A673 (cell line): Measurements from ENCODE around the gene DUS2. TPM values are rescaled to one million over a fixed set of nuclear protein-coding genes. Genes with fewer than 3 reads are reported as not detected.
"Not testable (repeated sequence)": the region's sequence is repeated elsewhere in the genome, so short reads cannot be mapped to it uniquely, and the experiment has no call there.

Source experiments
- BruUV-seq: library from RNA; stranded (reverse); fragments of 400-500 nt; replicated peaks from 2 replicates; lab custom pipeline; 2021; lab: Mats Ljungman, UMichigan
- CTCF ChIA-PET: fragments of 300-600 bp; sonication (Branson Sonifier 250); formaldehyde crosslinking; loops from one replicate; lab custom pipeline; 2022; ENCODE audit warnings: antibody characterized with exemption; lab: Charles Lee
- POLR2A ChIA-PET: fragments of 300-600 bp; sonication (Branson Sonifier 250); formaldehyde crosslinking; loops from one replicate; lab custom pipeline; 2022; ENCODE audit warnings: antibody characterized with exemption; ENCODE audit not compliant: low non-redundant PET; lab: Charles Lee
- DNase-seq: peaks from one replicate; pipeline ENCODE4 v3.0.0-alpha.2; 2015; ENCODE audit warnings: low spot score
- H3K27ac ChIP-seq: fragments of 200-600 bp; sonication (generic); 2 replicates; pipeline ENCODE4 v1.5.1; 2016; ENCODE audit warnings: mixed run types, low read depth, mild to moderate bottlenecking, mixed read lengths, antibody characterized with exemption, low read length; ENCODE audit not compliant: poor library complexity, severe bottlenecking
- H3K27me3 ChIP-seq: fragments of 200-600 bp; sonication (generic); replicated peaks from 2 replicates; pipeline ENCODE4 v1.6.1; 2017; ENCODE audit warnings: mixed run types, low read depth, mild to moderate bottlenecking, mixed read lengths, antibody characterized with exemption, low read length; ENCODE audit not compliant: insufficient read depth, poor library complexity
- H3K36me3 ChIP-seq: fragments of 200-600 bp; sonication (generic); 2 replicates; pipeline ENCODE4 v1.6.1; 2016; ENCODE audit warnings: mixed run types, mild to moderate bottlenecking, mixed read lengths, antibody characterized with exemption, low read length; ENCODE audit not compliant: insufficient read depth, poor library complexity, severe bottlenecking
- H3K4me1 ChIP-seq: fragments of 200-600 bp; sonication (generic); 2 replicates; pipeline ENCODE4 v1.6.1; 2017; ENCODE audit warnings: mixed run types, mild to moderate bottlenecking, mixed read lengths, antibody characterized with exemption, low read length; ENCODE audit not compliant: insufficient read depth, poor library complexity, severe bottlenecking
- H3K4me3 ChIP-seq: fragments of 200-600 bp; sonication (generic); 2 replicates; pipeline ENCODE4 v1.5.1; 2016; ENCODE audit warnings: low read depth, mixed run types, mild to moderate bottlenecking, mixed read lengths, low read length; ENCODE audit not compliant: poor library complexity, severe bottlenecking
- H3K9me3 ChIP-seq: fragments of 200-600 bp; sonication (generic); 2 replicates; pipeline ENCODE4 v1.6.1; 2016; ENCODE audit warnings: mixed run types, low read depth, mild to moderate bottlenecking, mixed read lengths, antibody characterized with exemption, low read length; ENCODE audit not compliant: poor library complexity, severe bottlenecking
- CTCF ChIP-seq: fragments of 300-800, 200-600 bp; sonication (generic); conservative IDR thresholded peaks from 2 replicates; pipeline ENCODE4 v1.5.1; 2017; ENCODE audit warnings: low read depth, mild to moderate bottlenecking, antibody characterized with exemption, low read length, moderate library complexity, mixed read lengths
- EZH2 ChIP-seq: fragments of 200-600 bp; sonication (generic); IDR thresholded peaks from 2 replicates; pipeline ENCODE4 v1.6.1; 2017; ENCODE audit warnings: borderline replicate concordance, low read depth, mild to moderate bottlenecking, mixed read lengths, antibody characterized with exemption, low read length; ENCODE audit not compliant: poor library complexity, severe bottlenecking
- intact Hi-C: fragments of 100-400 bp; cut with micrococcal nuclease; formaldehyde crosslinking; loops from one replicate; pipeline ENCODE4 v1.10.0; 2022; ENCODE audit not compliant: unreplicated experiment
- total RNA-seq: library from RNA; stranded (reverse); gene quantifications from 2 replicates; pipeline ENCODE4 v1.2.3, GENCODE V29; 2021

The DUS2 gene
- total RNA-seq, 1 experiment from 2014 or later, result 19.7 TPM

GRCh38 chr16:68090533-68090932 lies 67.4 kb downstream of the DUS2 start:
- intact Hi-C loops, result loop anchor here (5.0 to 10.0 kb wide), 2 partner anchors 137 to 234 kb away; no protein-coding TSS in a partner anchor

GRCh38 chr16:68091380-68092261 lies 68.5 kb downstream of the DUS2 start:
- POLR2A ChIA-PET, result interaction anchor here (0.6 kb wide), 1 partner anchor 40 kb away, joined by 4 read pairs; no protein-coding TSS in a partner anchor
- Histone ChIP-seq H3K27ac (peak overlapping the region; percentile 27), H3K27me3 (no peaks in the 10 kb centered on the region), H3K4me1 (peaks cover 29% of the 10 kb centered on the region), H3K4me3 (no peak overlapping the region), H3K36me3 (no peaks in the 10 kb centered on the region), H3K9me3 (no peaks in the 10 kb centered on the region)
- no TSS peak for BruUV-seq
- no peak for DNase-seq
- TF ChIP-seq CTCF, result no peak
- TF ChIP-seq EZH2, result no peak
- CTCF ChIA-PET, result no interaction called here
- intact Hi-C loops, result loop anchor here (5.0 to 10.0 kb wide), 2 partner anchors 136 to 233 kb away; no protein-coding TSS in a partner anchor

More at GRCh38 chr16:68090533-68090932, 67.4 kb downstream of the DUS2 start:
- no peaks in the 10 kb centered on the region for H3K36me3 ChIP-seq
- ChIA-PET CTCF (no interaction called here), POLR2A (no interaction called here)
- TF ChIP-seq EZH2 (no peak), CTCF (no peak)
- no peak overlapping the region for H3K27ac ChIP-seq
- no peaks in the 10 kb centered on the region for H3K9me3 ChIP-seq
- no peaks in the 10 kb centered on the region for H3K27me3 ChIP-seq
- no peak overlapping the region for H3K4me3 ChIP-seq
- H3K4me1 ChIP-seq, result peaks cover 29% of the 10 kb centered on the region
- BruUV-seq, result no TSS peak
- no peak for DNase-seq

- CTCF ChIA-PET, DNase-seq, H3K4me3 ChIP-seq, H3K9me3 ChIP-seq, H3K27me3 ChIP-seq, H3K36me3 ChIP-seq, BruUV-seq, H3K27ac ChIP-seq: not testable (repeated sequence)
- peaks cover 29% of the 10 kb centered on the region for H3K4me1 ChIP-seq
- POLR2A ChIA-PET, result interaction anchor here (0.6 kb wide), 1 partner anchor 41 kb away, joined by 4 read pairs; no protein-coding TSS in a partner anchor
- intact Hi-C loops, result loop anchor here (5.0 to 10.0 kb wide), 2 partner anchors 135 to 233 kb away; no protein-coding TSS in a partner anchor
These were observed 69.2 kb downstream of the DUS2 start for GRCh38 chr16:68092275-68092674.
